Mucosa of descending colon (tissue), 3 donors: ENCODE results near the gene DPM2. TPM values are rescaled to one million over a fixed set of nuclear protein-coding genes. Genes with fewer than 3 reads are reported as not detected.

Source experiments
- ATAC-seq: fragments of 200-7000 bp; cut with Tn5 transposase; one replicate; pipeline ENCODE4 v1.9.1; 2020; ENCODE audit warnings: mild to moderate bottlenecking, moderate library complexity
- DNase-seq, 3 donors: peaks; one replicate each; pipeline ENCODE4 v3.0.0-alpha.2; 2020
- H3K36me3 ChIP-seq: fragments of 200-600 bp; one replicate; pipeline ENCODE4 v1.8.0; 2021; ENCODE audit warnings: low read depth, mild to moderate bottlenecking
- H3K4me1 ChIP-seq: fragments of 200-600 bp; one replicate; pipeline ENCODE4 v1.8.0; 2021; ENCODE audit warnings: low read depth, mild to moderate bottlenecking
- H3K4me3 ChIP-seq: fragments of 200-600 bp; one replicate; pipeline ENCODE4 v1.8.0; 2021; ENCODE audit warnings: mild to moderate bottlenecking
- H3K9me3 ChIP-seq: fragments of 200-600 bp; one replicate; pipeline ENCODE4 v1.8.0; 2021; ENCODE audit warnings: mild to moderate bottlenecking
- intact Hi-C, 2 donors: fragments of 100-400 bp; cut with DNase I in 1 of 2; cut with micrococcal nuclease in 1 of 2; formaldehyde crosslinking; loops; one replicate each; pipeline versions ENCODE4 v1.11.0 to v1.11.1; 2022; cut with DNase I, micrococcal nuclease
- total RNA-seq, 3 donors: library from RNA; stranded (reverse); fragmentation: NEBNext Ultra II Directional in 2 of 3; extraction: Animal tissue kit (Norgen Biotek cat#: 25700) in 2 of 3; gene quantifications; one replicate each; pipeline versions ENCODE4 v1.2.1 to v1.2.4, GENCODE V29; 2021 to 2023
- TF ChIP-seq, protein P1 (sequence below): fragments of 200-600 bp; IDR thresholded peaks from one replicate; pipeline ENCODE4 v1.8.0; 2022; ENCODE audit warnings: antibody characterized with exemption, mild to moderate bottlenecking
- donor health status: DM: no; HTN: no; CAD: no; lungs with moderate emphysema.
- donor health status: DM: no; HTN: no; CAD: no.
- donor health status: DM: no; HTN: yes; CAD: no.

DPM2 gene
- total RNA-seq, 3 donors from 2014 or later: 23.0 to 30.4 (median 29.4) TPM

DNA sequence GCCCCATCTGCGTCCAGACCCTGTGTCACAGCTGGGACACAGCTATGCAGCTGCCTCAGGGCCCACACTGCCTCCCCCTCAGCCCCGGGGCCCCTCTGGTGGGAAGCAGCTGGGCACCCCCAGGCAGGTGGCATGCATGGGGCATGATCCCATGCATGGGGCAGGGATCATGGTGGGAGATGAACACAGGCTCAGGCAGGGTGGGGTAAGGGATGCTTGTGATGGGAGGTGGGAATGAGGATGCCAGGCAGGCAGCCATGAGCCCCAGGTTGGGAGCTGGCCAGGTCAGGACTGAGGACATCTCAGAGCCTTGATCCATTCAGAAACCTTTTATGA is 23.5 kb upstream of the DPM2 start:
- Histone ChIP-seq H3K4me1 (peaks cover 51% of the 10 kb centered on the region), H3K36me3 (no peaks in the 10 kb centered on the region), H3K9me3 (no peaks in the 10 kb centered on the region), H3K4me3 (no peak overlapping the region)
- TF ChIP-seq, protein P1, sequence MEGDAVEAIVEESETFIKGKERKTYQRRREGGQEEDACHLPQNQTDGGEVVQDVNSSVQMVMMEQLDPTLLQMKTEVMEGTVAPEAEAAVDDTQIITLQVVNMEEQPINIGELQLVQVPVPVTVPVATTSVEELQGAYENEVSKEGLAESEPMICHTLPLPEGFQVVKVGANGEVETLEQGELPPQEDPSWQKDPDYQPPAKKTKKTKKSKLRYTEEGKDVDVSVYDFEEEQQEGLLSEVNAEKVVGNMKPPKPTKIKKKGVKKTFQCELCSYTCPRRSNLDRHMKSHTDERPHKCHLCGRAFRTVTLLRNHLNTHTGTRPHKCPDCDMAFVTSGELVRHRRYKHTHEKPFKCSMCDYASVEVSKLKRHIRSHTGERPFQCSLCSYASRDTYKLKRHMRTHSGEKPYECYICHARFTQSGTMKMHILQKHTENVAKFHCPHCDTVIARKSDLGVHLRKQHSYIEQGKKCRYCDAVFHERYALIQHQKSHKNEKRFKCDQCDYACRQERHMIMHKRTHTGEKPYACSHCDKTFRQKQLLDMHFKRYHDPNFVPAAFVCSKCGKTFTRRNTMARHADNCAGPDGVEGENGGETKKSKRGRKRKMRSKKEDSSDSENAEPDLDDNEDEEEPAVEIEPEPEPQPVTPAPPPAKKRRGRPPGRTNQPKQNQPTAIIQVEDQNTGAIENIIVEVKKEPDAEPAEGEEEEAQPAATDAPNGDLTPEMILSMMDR: no peak
- no peak for ATAC-seq
- intact Hi-C loops: no loop called here
- peak in 1 of 3 donors; percentile 41 for DNase-seq

GRCh38 chr9:127960410-127961154 is 22.9 kb upstream of the DPM2 start:
- DNase-seq: peak in 1 of 3 donors; percentile 45
- intact Hi-C loops: no loop called here

DNA sequence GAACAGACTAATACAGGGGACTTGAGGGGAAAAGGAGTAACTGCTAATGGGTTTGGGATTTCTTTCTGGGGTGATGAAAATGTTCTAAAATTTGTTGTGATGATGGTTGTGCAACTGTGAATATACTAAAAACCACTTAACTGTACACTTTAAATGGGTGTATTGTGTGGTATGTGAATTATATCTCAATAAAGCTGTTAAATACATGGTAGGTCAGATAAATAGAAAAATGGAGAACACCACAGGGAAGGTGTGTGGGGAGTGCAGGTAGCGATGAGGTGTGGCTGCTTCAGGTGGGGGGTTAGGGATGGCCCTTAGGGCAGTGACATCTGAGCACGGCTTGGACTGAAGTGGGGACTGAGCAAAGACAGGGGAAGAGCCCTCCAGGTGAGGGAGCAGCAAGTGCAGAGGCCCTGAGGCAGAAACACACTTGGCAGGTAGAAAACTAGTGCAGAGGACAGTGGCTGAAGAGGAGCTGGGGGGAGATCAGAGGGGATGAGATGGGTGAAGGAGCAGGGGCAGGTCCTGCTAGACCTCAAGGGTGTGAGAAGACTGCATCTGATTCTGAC is 22.3 kb upstream of the DPM2 start:
- H3K36me3 ChIP-seq: no peaks in the 10 kb centered on the region
- no peaks in the 10 kb centered on the region for H3K9me3 ChIP-seq
- DNase-seq (no peak), ATAC-seq (no peak)
- intact Hi-C loops: loop anchor here in 1 of 2 donors (10.0 kb wide), 1 partner anchor 155 kb away; no protein-coding TSS in a partner anchor
- peaks cover 52% of the 10 kb centered on the region for H3K4me1 ChIP-seq
- H3K4me3 ChIP-seq: no peak overlapping the region
- TF ChIP-seq, protein P1: no peak

More at GRCh38 chr9:127960410-127961154, 22.9 kb upstream of the DPM2 start:
- Histone ChIP-seq H3K36me3 (no peaks in the 10 kb centered on the region), H3K4me3 (no peak overlapping the region), H3K4me1 (peaks cover 51% of the 10 kb centered on the region), H3K9me3 (no peaks in the 10 kb centered on the region)
- TF ChIP-seq, protein P1: no peak
- peak; percentile 27 for ATAC-seq

GRCh38 chr9:127959398-127959797 is 21.7 kb upstream of the DPM2 start:
- H3K4me1 ChIP-seq: peaks cover 57% of the 10 kb centered on the region
- H3K4me3 ChIP-seq: no peak overlapping the region
- DNase-seq: no peak
- H3K9me3 ChIP-seq: no peaks in the 10 kb centered on the region
- no peaks in the 10 kb centered on the region for H3K36me3 ChIP-seq
- no peak for ATAC-seq
- intact Hi-C loops: loop anchor here in 1 of 2 donors (10.0 kb wide), 1 partner anchor 155 kb away; no protein-coding TSS in a partner anchor
- TF ChIP-seq, protein P1: no peak

- Histone ChIP-seq H3K4me3 (no peak overlapping the region), H3K4me1 (peaks cover 60% of the 10 kb centered on the region), H3K36me3 (no peaks in the 10 kb centered on the region), H3K9me3 (no peaks in the 10 kb centered on the region)
- ATAC-seq: no peak
- TF ChIP-seq, protein P1: no peak
- no peak for DNase-seq
- intact Hi-C loops: loop anchor here in 1 of 2 donors (10.0 kb wide), 1 partner anchor 156 kb away; no protein-coding TSS in a partner anchor
Observed at GRCh38 chr9:127958728-127959127, 21.1 kb upstream of the DPM2 start.
